ENCODE results near the gene BCAS4.

Gene BCAS4

GRCh38 chr20:50810842-50811241 lies 16.0 kb downstream of the BCAS4 start:
- Histone ChIP-seq H4K20me1 (ENCODE audit: insufficient read depth, low read length) (no peaks in the 10 kb centered on the region), H3K79me2 (ENCODE audit: insufficient read depth, low read length) (peaks cover 35% of the 10 kb centered on the region), H3K9ac (ENCODE audit: low read length) (no peak overlapping the region), H3K27ac (ENCODE audit: low read depth, low read length, poor library complexity, severe bottlenecking) (peak overlapping the region; percentile 95), H3K9me2 (ENCODE audit: low read depth, low read length) (no peaks in the 10 kb centered on the region), H3K9me3 (ENCODE audit: low read length) (0 out of 2 replicates have a peak, but pooled peaks cover 2% of the 10 kb centered on the region), H3K4me3 (ENCODE audit: low read depth, low read length, poor library complexity, severe bottlenecking) (peak overlapping the region; percentile 14), H3K4me2 (ENCODE audit: low read length) (peak overlapping the region; percentile 7; the same call in 1 of the 2 replicates), H2AFZ (ENCODE audit: low read length) (no peak overlapping the region), H3F3A (ENCODE audit: insufficient read depth, low read length) (peaks cover 10% of the 10 kb centered on the region), H3K36me3 (ENCODE audit: insufficient read depth, low read length) (0 out of 2 replicates have a peak, but pooled peaks cover 4% of the 10 kb centered on the region), H3K4me1 (ENCODE audit: insufficient read depth, low read length, severe bottlenecking) (peaks cover 69% of the 10 kb centered on the region), H3K27me3 (ENCODE audit: insufficient read depth, low read length) (no peaks in the 10 kb centered on the region)
- no peak for TF ChIP-seq CTCF (IDR thresholded peaks at IDR 0.05; ENCODE audit: low read length)
- no peak for TF ChIP-seq EZH2 (IDR thresholded peaks at IDR 0.05; ENCODE audit: borderline replicate concordance, low read length)

DNA sequence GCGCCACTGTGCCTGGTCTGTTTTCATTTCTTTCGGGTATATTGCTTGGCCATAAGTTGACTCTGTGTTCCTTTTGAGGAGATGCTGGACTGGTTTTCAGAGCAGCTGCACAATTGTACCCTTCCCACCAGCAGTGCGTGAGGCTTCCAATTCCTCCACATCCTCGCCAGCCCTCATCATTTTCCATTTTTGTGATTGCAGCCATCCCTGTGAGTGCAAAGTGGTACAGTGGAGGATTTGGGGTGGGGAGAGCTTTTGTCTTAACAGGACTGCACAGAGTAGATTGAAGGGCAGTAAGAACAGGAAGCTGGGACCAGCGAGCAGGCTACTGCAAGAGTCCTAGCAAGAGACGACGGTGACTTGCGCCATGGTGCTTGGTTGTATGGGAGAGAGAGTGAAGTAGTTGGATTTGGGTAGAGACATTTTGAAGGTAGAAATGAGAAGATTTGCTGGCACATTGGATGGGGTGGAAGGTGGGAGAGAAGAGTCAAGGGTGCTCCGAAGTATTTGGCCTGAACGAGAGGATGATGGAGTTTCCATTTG lies 18.3 kb downstream of the BCAS4 start:
- H3K9me3 ChIP-seq (ENCODE audit: low read length): 0 out of 2 replicates have a peak, but pooled peaks cover 2% of the 10 kb centered on the region
- peak overlapping the region; percentile 30 for H3K4me3 ChIP-seq (ENCODE audit: low read depth, low read length, poor library complexity, severe bottlenecking)
- H3F3A ChIP-seq (ENCODE audit: insufficient read depth, low read length): peaks cover 10% of the 10 kb centered on the region
- no peak for TF ChIP-seq EZH2 (IDR thresholded peaks at IDR 0.05; ENCODE audit: borderline replicate concordance, low read length)
- TF ChIP-seq CTCF (IDR thresholded peaks at IDR 0.05; ENCODE audit: low read length): no peak
- H3K9me2 ChIP-seq (ENCODE audit: low read depth, low read length): no peaks in the 10 kb centered on the region
- H3K36me3 ChIP-seq (ENCODE audit: insufficient read depth, low read length): 0 out of 2 replicates have a peak, but pooled peaks cover 4% of the 10 kb centered on the region
- no peaks in the 10 kb centered on the region for H3K27me3 ChIP-seq (ENCODE audit: insufficient read depth, low read length)
- peak overlapping the region; percentile 95 for H3K27ac ChIP-seq (ENCODE audit: low read depth, low read length, poor library complexity, severe bottlenecking)
- H2AFZ ChIP-seq (ENCODE audit: low read length): no peak overlapping the region
- peaks cover 26% of the 10 kb centered on the region for H3K79me2 ChIP-seq (ENCODE audit: insufficient read depth, low read length)
- peak overlapping the region; percentile 49 for H3K9ac ChIP-seq (ENCODE audit: low read length)
- H3K4me2 ChIP-seq (ENCODE audit: low read length): peak overlapping the region; percentile 66
- peaks cover 86% of the 10 kb centered on the region for H3K4me1 ChIP-seq (ENCODE audit: insufficient read depth, low read length, severe bottlenecking)
- no peaks in the 10 kb centered on the region for H4K20me1 ChIP-seq (ENCODE audit: insufficient read depth, low read length)

- Histone ChIP-seq H3K79me2 (ENCODE audit: insufficient read depth, low read length) (peaks cover 26% of the 10 kb centered on the region), H3K4me2 (ENCODE audit: low read length) (peak overlapping the region; percentile 66), H2AFZ (ENCODE audit: low read length) (no peak overlapping the region), H3K36me3 (ENCODE audit: insufficient read depth, low read length) (0 out of 2 replicates have a peak, but pooled peaks cover 4% of the 10 kb centered on the region), H3K4me3 (ENCODE audit: low read depth, low read length, poor library complexity, severe bottlenecking) (peak overlapping the region; percentile 30), H3K27me3 (ENCODE audit: insufficient read depth, low read length) (no peaks in the 10 kb centered on the region), H3K9ac (ENCODE audit: low read length) (peak overlapping the region; percentile 49), H3K9me2 (ENCODE audit: low read depth, low read length) (no peaks in the 10 kb centered on the region), H4K20me1 (ENCODE audit: insufficient read depth, low read length) (no peaks in the 10 kb centered on the region), H3K27ac (ENCODE audit: low read depth, low read length, poor library complexity, severe bottlenecking) (peak overlapping the region; percentile 95), H3K9me3 (ENCODE audit: low read length) (0 out of 2 replicates have a peak, but pooled peaks cover 2% of the 10 kb centered on the region), H3F3A (ENCODE audit: insufficient read depth, low read length) (peaks cover 10% of the 10 kb centered on the region), H3K4me1 (ENCODE audit: insufficient read depth, low read length, severe bottlenecking) (peaks cover 92% of the 10 kb centered on the region)
- TF ChIP-seq CTCF (IDR thresholded peaks at IDR 0.05; ENCODE audit: low read length) (no peak), EZH2 (IDR thresholded peaks at IDR 0.05; ENCODE audit: borderline replicate concordance, low read length) (no peak)
Observed at GRCh38 chr20:50813801-50814200, 18.9 kb downstream of the BCAS4 start.
